ENCODE data around the gene ATG13.
"Not testable (repeated sequence)": the region's sequence is repeated elsewhere in the genome, so short reads cannot be mapped to it uniquely, and the experiment has no call there.

ATG13 gene

GRCh38 chr11:46649180-46649738, 31.9 kb downstream of the ATG13 start:
- FAIRE-seq: no peak

GRCh38 chr11:46655631-46656030, 38.3 kb downstream of the ATG13 start:
- no peak for FAIRE-seq

GRCh38 chr11:46657186-46657585, 39.8 kb downstream of the ATG13 start:
- no peak for FAIRE-seq

GRCh38 chr11:46658259-46658658, 40.9 kb downstream of the ATG13 start:
- FAIRE-seq: no peak

- no peak for FAIRE-seq
These were observed 42.6 kb downstream of the ATG13 start for GRCh38 chr11:46659908-46660307.

GRCh38 chr11:46661836-46662235, 44.5 kb downstream of the ATG13 start:
- no peak for FAIRE-seq

- no peak for FAIRE-seq
These were observed 45.0 kb downstream of the ATG13 start for GRCh38 chr11:46662366-46662765.

- no peak for FAIRE-seq
These were observed 46.1 kb downstream of the ATG13 start for GRCh38 chr11:46663277-46663940.

GRCh38 chr11:46664612-46665011, 47.3 kb downstream of the ATG13 start:
- FAIRE-seq: no peak

- FAIRE-seq: no peak
These were observed 48.0 kb downstream of the ATG13 start for GRCh38 chr11:46665356-46665755.

GRCh38 chr11:46666516-46666915, 49.2 kb downstream of the ATG13 start:
- FAIRE-seq: no peak

GRCh38 chr11:46667043-46667481, 49.7 kb downstream of the ATG13 start:
- no peak for FAIRE-seq

GRCh38 chr11:46668480-46669085, 51.2 kb downstream of the ATG13 start:
- FAIRE-seq: no peak

GRCh38 chr11:46669711-46670139, 52.4 kb downstream of the ATG13 start:
- no peak for FAIRE-seq

- FAIRE-seq: not testable (repeated sequence)
These were observed 53.2 kb downstream of the ATG13 start for GRCh38 chr11:46670521-46670920.

- FAIRE-seq: no peak
These were observed 54.6 kb downstream of the ATG13 start for GRCh38 chr11:46671958-46672315.

GRCh38 chr11:46672381-46672839, 55.1 kb downstream of the ATG13 start:
- FAIRE-seq: no peak

- no peak for FAIRE-seq
These were observed 56.5 kb downstream of the ATG13 start for GRCh38 chr11:46673713-46674462.

GRCh38 chr11:46674463-46675287, 57.3 kb downstream of the ATG13 start:
- no peak for FAIRE-seq

GRCh38 chr11:46675288-46675851, 58.0 kb downstream of the ATG13 start:
- no peak for FAIRE-seq

- FAIRE-seq: no peak
These were observed 58.6 kb downstream of the ATG13 start for GRCh38 chr11:46675949-46676348.
